ENCODE measurements around the gene LTBP1.

DNA sequence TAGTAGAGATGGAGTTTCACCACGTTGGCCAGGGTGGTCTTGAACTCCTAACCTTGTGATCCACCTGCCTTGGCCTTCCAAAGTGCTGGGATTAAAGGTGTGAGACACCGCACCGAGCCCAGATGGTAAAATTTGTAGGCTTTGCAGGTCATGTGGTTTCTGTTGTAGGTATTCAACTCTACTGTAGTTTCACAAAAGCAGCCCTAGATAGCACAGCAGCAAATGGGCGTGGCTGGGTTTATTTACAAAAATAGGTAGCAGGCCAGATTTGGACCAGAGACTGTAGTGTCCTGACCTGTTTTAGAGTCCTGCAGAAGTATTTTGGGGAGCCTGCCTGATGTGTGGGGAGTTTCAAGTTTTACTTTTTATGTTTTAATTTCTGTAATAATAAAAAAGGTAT, 445.6 kb downstream of the LTBP1 start:
- TF ChIP-seq, protein P1, sequence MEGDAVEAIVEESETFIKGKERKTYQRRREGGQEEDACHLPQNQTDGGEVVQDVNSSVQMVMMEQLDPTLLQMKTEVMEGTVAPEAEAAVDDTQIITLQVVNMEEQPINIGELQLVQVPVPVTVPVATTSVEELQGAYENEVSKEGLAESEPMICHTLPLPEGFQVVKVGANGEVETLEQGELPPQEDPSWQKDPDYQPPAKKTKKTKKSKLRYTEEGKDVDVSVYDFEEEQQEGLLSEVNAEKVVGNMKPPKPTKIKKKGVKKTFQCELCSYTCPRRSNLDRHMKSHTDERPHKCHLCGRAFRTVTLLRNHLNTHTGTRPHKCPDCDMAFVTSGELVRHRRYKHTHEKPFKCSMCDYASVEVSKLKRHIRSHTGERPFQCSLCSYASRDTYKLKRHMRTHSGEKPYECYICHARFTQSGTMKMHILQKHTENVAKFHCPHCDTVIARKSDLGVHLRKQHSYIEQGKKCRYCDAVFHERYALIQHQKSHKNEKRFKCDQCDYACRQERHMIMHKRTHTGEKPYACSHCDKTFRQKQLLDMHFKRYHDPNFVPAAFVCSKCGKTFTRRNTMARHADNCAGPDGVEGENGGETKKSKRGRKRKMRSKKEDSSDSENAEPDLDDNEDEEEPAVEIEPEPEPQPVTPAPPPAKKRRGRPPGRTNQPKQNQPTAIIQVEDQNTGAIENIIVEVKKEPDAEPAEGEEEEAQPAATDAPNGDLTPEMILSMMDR (conservative IDR thresholded peaks at IDR 0.05; ENCODE audit: low read depth, low read length): no peak
- TF ChIP-seq EZH2 (IDR thresholded peaks at IDR 0.05; ENCODE audit: borderline replicate concordance, low read depth, low read length, poor library complexity, severe bottlenecking): no peak
